GM18508 (cell line): ENCODE results near the gene P3H4.
"Not testable (repeated sequence)": the region's sequence is repeated elsewhere in the genome, so short reads cannot be mapped to it uniquely, and the experiment has no call there.

ENCODE experiments used
- ATAC-seq: cut with Tn5 transposase; IDR thresholded peaks from one replicate; pipeline ENCODE4 v1.9.1; 2021; ENCODE audit warnings: moderate number of reproducible peaks; ENCODE audit not compliant: insufficient read depth, unreplicated experiment

P3H4 gene

GRCh38 chr17:41811549-41812380, at the start of gene P3H4:
TSS of gene P3H4 (minus strand) at chr17:41811949. CDS start at chr17:41811915, 34 bp downstream.
- no peak for ATAC-seq

- no peak for ATAC-seq
These were observed 48.6 kb upstream of the P3H4 start for GRCh38 chr17:41860254-41860931.

- ATAC-seq, result not testable (repeated sequence)
These were observed 39.6 kb upstream of the P3H4 start for GRCh38 chr17:41851382-41851781.

- ATAC-seq, result no peak
These were observed 37.7 kb upstream of the P3H4 start for GRCh38 chr17:41849251-41849990.

GRCh38 chr17:41848788-41849187, 37.0 kb upstream of the P3H4 start:
- no peak for ATAC-seq

- ATAC-seq, result no peak
These were observed 33.2 kb upstream of the P3H4 start for GRCh38 chr17:41844971-41845370.

- not testable (repeated sequence) for ATAC-seq
These were observed 29.0 kb upstream of the P3H4 start for GRCh38 chr17:41840781-41841180.

GRCh38 chr17:41839448-41839847, 27.7 kb upstream of the P3H4 start:
- not testable (repeated sequence) for ATAC-seq

- ATAC-seq, result no peak
These were observed 26.2 kb upstream of the P3H4 start, which contains the start of gene KLHL10 for GRCh38 chr17:41837761-41838538. TSS of gene KLHL10 (plus strand) at chr17:41837825. CDS start at chr17:41837933, 108 bp downstream.

GRCh38 chr17:41836550-41837196, 24.9 kb upstream of the P3H4 start:
- no peak for ATAC-seq

GRCh38 chr17:41835800-41836549, 24.2 kb upstream of the P3H4 start, which contains the start of gene NT5C3B:
TSS of gene NT5C3B (minus strand) at chr17:41836232. CDS start at chr17:41836193, 39 bp downstream.
- ATAC-seq, result no peak

- ATAC-seq, result no peak
These were observed 23.6 kb upstream of the P3H4 start for GRCh38 chr17:41835214-41835799.

GRCh38 chr17:41829961-41830360, 18.2 kb upstream of the P3H4 start:
- not testable (repeated sequence) for ATAC-seq

GRCh38 chr17:41825175-41825845, 13.6 kb upstream of the P3H4 start:
- ATAC-seq, result no peak

GRCh38 chr17:41824086-41824485, 12.3 kb upstream of the P3H4 start:
- ATAC-seq, result no peak

GRCh38 chr17:41823580-41823979, 11.8 kb upstream of the P3H4 start:
- no peak for ATAC-seq

GRCh38 chr17:41823141-41823524, 11.4 kb upstream of the P3H4 start:
- ATAC-seq, result no peak
